NCI-H2227 (cell line): ENCODE measurements around the gene NEURL4.
A peak's percentile ranks its signal among the peaks of the same experiment; 100 is the strongest.

Experiments
- DNase-seq: peaks from one replicate; lab custom pipeline; 2025; ENCODE audit not compliant: unreplicated experiment; lab: John Stamatoyannopoulos, UW

The NEURL4 gene

GRCh38 chr17:7281074-7281952, 47.8 kb downstream of the NEURL4 start, which contains the start of gene SLC2A4:
TSS of gene SLC2A4 (plus strand) at chr17:7281718. CDS start at chr17:7281935, 217 bp downstream.
- DNase-seq, result peak; percentile 96

- peak; percentile 80 for DNase-seq
Measured at GRCh38 chr17:7280519-7281073, 48.5 kb downstream of the NEURL4 start.

GRCh38 chr17:7279448-7279847, 49.7 kb downstream of the NEURL4 start:
- DNase-seq, result no peak

GRCh38 chr17:7266784-7267183, 62.4 kb downstream of the NEURL4 start:
- no peak for DNase-seq
